Measurements from ENCODE around the gene CREB3. TPM values are rescaled to one million over a fixed set of nuclear protein-coding genes. Genes with fewer than 3 reads are reported as not detected.

Gene CREB3
- total and polyA plus RNA-seq, 9 of the 15 experiments (the other 6 are each of a cell fraction or from before 2014, with no cell fraction given): 5.7 to 18.3 (median 14.9) TPM

- peak; percentile 28; the same call in 1 of the 2 replicates for TF ChIP-seq ZBTB7A (IDR thresholded peaks at IDR 0.05; ENCODE audit: borderline replicate concordance, control insufficient read depth, low read depth, low read length)
- no peak for TF ChIP-seq TAF15 (IDR thresholded peaks at IDR 0.05; ENCODE audit: low read depth, low read length)
- no peak for TF ChIP-seq PURB (CRISPR knock-in tag; IDR thresholded peaks at IDR 0.05; ENCODE audit: low read depth)
- no peak for TF ChIP-seq PHF20 (IDR thresholded peaks at IDR 0.05; ENCODE audit: partially characterized antibody)
- TF ChIP-seq KAT2B (IDR thresholded peaks at IDR 0.05; ENCODE audit: low read depth, low read length): no peak
- no peak for TF ChIP-seq ZNF12 (CRISPR knock-in tag; IDR thresholded peaks at IDR 0.05)
- TF ChIP-seq BCOR (IDR thresholded peaks at IDR 0.05): peak; percentile 73; the same call in 1 of the 2 replicates
- peak; percentile 78 for TF ChIP-seq MYNN (IDR thresholded peaks at IDR 0.05)
- no peak for TF ChIP-seq MYNN (CRISPR knock-in tag; IDR thresholded peaks at IDR 0.05)
- TF ChIP-seq GTF2F1 (IDR thresholded peaks at IDR 0.05; ENCODE audit: low read depth, low read length): no peak
- TF ChIP-seq PYGO2 (tag; IDR thresholded peaks at IDR 0.05): no peak; the same call in 1 of the 2 replicates
- TF ChIP-seq ELF2 (CRISPR knock-in tag; IDR thresholded peaks at IDR 0.05): no peak
- TF ChIP-seq ZBTB33 (CRISPR knock-in tag; IDR thresholded peaks at IDR 0.05): no peak
- no peak for TF ChIP-seq ZSCAN29 (IDR thresholded peaks at IDR 0.05)
- no peak for TF ChIP-seq HNRNPK (IDR thresholded peaks at IDR 0.05; ENCODE audit: low read depth, low read length, poor library complexity, severe bottlenecking)
- no peak for TF ChIP-seq ESRRB (CRISPR knock-in tag; IDR thresholded peaks at IDR 0.05; ENCODE audit: borderline replicate concordance)
- peak; percentile 40 to 91; a peak in 2 of 4 replicates for TF ChIP-seq HDAC1 (IDR thresholded peaks at IDR 0.05)
- no peak for TF ChIP-seq CHAMP1 (IDR thresholded peaks at IDR 0.05)
- TF ChIP-seq MLLT1 (IDR thresholded peaks at IDR 0.05): peak; percentile 66 to 86; a peak in 3 of 4 replicates
- no peak for TF ChIP-seq HMGXB4 (CRISPR knock-in tag; IDR thresholded peaks at IDR 0.05)
These were observed 4.2 kb upstream of the CREB3 start (continued) for GRCh38 chr9:35728041-35728971.
